SIG-M5 (cell line): Measurements from ENCODE around the gene ZNF253.
"Not testable (repeated sequence)": the region's sequence is repeated elsewhere in the genome, so short reads cannot be mapped to it uniquely, and the experiment has no call there.

Experiments
- DNase-seq: peaks from one replicate; lab custom pipeline; 2025; lab: John Stamatoyannopoulos, UW

ZNF253 gene

DNA sequence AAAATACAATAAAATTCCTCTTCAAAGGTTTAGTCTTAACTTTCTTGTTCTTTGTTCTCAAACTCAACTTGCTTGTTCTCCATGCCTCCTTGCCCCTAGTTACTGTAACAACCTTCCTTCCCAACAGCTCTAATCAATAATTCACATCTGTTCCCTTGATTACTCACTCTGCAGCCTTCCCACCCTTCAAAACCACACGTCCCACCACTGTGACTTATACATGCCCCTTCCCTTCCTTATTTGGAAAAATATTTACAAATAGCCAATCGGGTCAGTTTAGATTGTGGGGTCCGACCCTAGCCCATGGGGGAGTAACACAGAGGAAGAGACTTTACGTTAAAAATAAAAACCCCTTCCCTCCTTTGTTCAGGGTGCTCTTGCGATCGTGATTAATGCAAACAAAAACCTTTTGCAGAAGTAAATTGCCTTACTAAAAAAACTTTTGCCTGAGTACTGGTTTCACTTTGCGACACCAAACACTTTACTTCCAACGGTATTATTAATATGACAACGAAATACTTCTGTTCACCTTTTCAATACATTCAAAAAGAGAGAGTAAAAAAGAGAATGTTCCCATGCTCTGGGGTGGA, 34.6 kb downstream of the ZNF253 start:
- DNase-seq = no peak

DNA sequence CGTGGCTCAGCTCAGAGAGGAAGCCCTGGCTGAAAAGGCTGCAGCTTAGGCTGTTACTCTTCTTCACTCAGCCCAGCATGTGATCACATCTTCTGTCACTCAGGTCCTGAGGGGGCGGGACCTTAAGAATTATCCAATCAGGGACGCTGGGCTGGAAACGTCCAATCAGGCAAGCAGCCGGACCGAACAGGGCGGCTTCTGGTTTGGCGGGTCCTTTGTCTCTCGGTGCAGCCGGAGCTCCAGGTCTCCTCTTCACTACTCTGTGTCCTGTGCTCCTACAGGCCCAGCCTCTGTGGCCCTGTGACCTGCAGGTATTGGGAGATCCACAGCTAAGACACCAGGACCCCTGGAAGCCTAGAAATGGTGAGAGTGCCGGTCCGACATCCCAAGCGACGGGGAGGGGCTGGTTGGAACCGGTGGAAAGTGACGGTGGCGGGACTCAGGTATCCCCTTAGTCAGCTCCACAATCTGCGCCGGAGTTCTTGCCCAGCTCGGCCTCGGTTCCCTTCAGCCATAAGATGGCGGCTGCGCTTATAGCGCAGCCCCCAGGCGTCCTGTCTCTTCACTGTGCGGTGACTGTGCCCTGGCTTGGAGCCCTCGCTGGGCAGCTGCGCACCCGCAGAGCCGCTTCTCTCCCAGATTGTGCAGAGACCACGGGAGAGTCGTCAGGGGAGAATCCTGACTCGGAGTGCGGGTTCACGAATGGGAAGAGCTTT, 35.2 kb downstream of the ZNF253 start, which contains the start of gene ZNF93:
ZNF93 (plus strand) TSS at position 218 of the 716 bp plus-strand sequence; CDS start at position 361, 143 bp downstream.
- DNase-seq = no peak

DNA sequence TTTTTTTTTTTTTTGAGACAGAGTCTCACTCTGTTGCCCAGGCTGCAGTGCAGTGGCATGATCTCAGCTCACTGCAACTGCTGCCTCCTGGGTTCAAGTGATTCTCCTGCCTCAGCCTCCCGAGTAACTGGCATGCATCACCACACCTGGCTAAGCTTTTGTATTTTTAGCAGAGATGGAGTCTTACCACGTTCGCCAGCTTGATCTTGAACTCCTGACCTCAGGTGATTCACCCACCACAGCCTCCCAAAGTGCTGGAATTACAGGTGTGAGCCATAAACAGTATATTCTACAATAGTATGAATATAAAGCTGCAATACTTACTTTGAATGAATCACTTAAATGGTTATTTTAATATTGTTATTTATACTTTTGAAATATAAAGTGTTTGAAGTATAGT, 41.9 kb downstream of the ZNF253 start:
- DNase-seq = not testable (repeated sequence)

DNA sequence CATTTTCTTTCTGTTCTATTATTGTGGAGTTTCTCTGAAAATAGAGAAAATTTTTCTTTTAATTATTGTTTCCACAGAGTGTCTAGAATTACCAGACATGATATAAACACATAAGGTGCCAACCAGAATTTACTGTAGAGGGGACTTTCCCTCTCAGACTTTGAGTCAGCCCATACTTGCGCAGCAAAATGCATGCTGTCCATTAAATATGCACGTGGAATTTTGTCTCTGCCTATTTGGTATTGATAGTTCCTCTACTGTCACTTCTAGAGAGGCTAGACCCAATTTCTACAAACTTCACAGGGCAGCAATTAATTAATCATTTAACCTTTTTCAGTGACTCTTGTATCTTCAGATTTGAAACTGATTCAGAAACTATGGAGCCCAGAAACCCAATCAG, 44.0 kb downstream of the ZNF253 start:
- no peak for DNase-seq

DNA sequence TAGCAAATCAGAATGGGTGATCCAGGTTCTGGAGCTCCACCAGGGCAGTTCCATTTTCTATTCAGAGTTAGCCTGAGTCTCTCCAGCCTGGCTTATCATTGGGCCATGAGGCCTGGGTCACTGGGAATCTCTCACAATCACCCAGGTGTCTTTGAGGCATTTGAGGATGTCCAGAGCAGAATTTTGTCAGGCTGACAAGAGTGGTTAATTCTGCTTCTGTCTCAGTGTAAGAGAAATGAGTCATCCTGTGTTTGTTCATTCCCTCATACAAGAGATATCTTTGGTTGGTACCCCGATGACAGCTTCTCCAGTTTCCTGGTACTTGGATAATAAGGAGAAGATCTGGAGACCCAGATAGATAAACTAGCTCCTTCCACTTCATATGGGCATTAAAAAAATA, 45.5 kb downstream of the ZNF253 start:
- DNase-seq = no peak

DNA sequence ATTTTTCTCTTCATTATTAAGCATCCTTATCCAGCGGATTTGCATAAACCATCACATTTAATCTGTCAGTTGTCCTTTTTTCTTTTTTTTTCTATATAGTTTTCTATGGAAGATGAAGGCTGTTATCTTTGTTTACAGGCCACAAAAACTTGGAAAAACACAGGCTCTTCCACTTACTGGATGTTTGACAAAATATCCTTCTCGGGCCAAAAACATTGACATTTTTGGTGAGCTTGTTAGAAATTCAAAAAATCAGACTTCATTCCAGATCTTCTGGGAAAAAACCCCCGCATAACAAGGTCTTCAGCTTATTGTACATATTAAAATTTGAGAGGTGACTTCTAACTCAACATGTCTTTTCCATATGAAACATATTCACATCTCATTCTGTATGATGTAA, 48.9 kb downstream of the ZNF253 start:
- no peak for DNase-seq

DNA sequence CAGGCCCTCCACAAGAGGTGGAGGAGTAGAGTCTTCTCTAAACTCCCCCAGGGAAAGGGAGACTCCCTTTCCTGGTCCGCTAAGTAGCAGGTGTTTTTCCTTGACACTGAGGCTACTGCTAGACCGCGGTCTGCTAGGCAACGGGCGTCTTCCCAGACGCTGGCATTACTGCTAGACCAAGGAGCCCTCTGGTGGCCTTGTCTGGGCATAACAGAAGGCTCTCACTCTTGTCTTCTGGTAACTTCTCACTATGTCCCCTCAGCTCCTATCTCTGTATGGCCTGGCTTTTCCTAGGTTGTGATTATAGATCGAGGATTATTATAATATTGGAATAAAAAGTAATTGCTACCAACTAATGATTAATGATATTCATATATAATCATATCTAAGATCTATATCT, 64.7 kb downstream of the ZNF253 start:
- DNase-seq = not testable (repeated sequence)

DNA sequence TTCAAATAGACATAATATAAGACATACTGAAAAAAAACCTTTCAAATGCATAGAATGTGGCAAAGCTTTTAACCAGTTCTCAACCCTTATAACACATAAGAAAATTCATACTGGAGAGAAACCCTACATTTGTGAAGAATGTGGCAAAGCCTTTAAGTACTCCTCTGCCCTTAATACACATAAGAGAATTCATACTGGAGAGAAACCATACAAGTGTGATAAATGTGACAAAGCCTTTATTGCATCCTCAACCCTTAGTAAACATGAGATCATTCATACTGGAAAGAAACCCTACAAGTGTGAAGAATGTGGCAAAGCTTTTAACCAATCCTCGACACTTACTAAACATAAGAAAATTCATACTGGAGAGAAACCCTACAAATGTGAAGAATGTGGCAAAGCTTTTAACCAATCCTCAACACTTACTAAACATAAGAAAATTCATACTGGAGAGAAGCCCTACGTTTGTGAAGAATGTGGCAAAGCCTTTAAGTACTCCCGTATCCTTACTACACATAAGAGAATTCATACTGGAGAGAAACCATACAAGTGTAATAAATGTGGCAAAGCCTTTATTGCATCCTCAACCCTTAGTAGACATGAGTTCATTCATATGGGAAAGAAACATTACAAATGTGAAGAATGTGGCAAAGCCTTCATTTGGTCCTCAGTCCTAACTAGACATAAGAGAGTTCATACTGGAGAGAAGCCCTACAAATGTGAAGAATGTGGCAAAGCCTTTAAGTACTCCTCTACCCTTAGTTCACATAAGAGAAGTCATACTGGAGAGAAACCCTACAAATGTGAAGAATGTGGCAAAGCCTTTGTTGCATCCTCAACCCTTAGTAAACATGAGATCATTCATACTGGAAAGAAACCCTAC, 68.0 kb downstream of the ZNF253 start:
- DNase-seq = not testable (repeated sequence)

DNA sequence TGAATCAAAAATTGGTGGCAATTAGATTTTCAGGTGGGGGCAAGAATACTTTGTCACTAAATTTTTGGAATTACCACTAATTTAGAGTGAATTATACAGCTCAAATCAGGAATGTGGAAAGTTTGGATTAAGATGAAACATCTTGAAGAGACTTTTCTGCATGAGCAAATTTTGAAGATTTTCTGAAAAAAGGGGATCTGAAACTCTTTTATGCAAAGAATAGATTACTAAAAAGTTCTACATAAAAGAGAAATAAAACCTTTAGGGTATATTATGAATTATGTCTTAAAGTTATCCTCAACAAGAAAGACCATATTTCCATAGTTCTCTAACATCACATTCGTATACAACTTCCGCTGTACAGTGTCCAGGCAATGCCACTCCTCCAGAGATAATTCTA, 71.7 kb downstream of the ZNF253 start:
- no peak for DNase-seq

DNA sequence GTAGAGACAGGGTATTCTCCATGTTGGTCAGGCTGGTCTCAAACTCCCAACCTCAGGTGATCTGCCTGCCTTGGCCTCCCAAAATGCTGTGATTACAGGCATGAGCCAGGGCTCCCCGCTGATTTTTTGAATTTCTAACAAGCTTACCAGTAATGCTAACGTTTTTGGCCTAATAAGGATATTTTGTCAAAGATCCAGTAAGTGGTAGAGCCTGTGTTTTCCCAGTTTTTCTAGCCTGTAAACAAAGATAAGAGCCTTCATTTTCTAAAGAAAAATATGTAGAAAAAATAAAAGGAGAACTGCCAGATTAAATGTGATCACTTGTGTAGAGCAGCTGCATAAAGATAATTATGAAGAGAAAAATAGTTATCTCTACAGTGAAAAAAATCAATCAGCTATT, 72.8 kb downstream of the ZNF253 start:
- DNase-seq = no peak

DNA sequence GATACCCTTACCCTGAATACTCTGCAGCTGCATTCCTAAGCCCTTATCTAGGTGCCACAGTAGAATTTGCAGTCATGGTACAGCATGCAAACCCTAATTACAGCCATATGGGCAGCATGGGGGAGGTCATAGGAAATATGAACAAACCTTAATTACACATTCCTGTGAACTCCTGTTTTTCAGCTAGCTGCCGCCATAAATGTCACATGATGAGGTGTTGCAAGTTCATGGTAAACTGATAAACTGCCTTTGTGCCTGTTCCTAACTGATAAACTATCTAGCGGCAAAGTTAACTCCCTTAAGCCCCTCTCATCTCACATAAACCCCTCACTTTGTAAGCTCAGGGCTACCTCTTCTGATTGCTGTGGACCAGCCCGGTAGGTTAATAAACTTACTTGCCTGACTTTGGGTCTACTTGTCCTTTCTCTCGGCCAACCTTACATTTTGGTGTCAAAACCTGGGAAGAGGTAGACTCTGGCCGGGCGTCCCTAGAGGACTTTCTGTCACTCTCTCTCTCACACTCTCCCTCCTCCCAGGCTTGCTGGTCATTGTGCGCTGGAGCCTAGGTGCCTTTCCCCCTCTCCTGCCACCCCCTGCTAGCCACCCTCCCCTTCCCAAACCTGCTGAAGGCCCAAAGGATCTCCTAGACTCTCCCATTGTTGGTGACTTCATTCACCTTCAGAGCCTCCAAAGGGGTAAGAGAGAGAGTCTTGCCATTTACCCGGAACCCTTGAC, 78.3 kb downstream of the ZNF253 start:
- no peak for DNase-seq
